Ovary (tissue), 3 donors: Measurements from ENCODE around the gene CCDC60.

Source experiments
- POLR2A ChIP-seq: fragments of 450-650 bp; IDR thresholded peaks from one replicate; pipeline ENCODE4 v1.6.1; 2017; ENCODE audit warnings: antibody characterized with exemption, mild to moderate bottlenecking, moderate library complexity
- TF ChIP-seq, protein P1 (sequence below), 3 donors: fragments of 450-650 bp in 2 of 3; fragments of 200-600 bp in 1 of 3; IDR thresholded peaks; one replicate each; pipeline versions ENCODE4 v1.5.1 to v1.8.0; 2016 to 2022; ENCODE audit warnings: antibody characterized with exemption in 3 of 3, mild to moderate bottlenecking in 1 of 3
- donor health status: DM: no; HTN: no; CAD: no.

DNA sequence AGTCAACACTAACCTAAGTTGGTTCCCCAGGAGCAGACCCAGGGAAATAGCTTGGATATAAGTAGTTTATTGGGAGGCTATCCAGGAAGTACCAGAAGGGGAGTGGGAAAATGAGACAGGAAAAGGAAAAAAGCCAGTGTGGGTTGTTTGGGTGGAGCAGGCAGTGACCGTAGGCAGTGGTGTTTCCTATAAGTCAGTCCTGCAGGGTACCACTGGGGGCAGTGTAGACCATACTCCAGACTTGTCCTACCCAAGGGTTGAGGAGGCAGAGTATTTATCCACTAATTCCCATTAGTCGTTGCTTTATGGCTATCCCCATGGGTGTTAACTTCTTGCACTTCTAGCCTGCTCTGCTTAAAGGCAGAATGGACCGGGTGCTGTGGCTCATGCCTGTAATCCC lies 6.4 kb upstream of the CCDC60 start:
- TF ChIP-seq POLR2A, result no peak
- TF ChIP-seq, protein P1, sequence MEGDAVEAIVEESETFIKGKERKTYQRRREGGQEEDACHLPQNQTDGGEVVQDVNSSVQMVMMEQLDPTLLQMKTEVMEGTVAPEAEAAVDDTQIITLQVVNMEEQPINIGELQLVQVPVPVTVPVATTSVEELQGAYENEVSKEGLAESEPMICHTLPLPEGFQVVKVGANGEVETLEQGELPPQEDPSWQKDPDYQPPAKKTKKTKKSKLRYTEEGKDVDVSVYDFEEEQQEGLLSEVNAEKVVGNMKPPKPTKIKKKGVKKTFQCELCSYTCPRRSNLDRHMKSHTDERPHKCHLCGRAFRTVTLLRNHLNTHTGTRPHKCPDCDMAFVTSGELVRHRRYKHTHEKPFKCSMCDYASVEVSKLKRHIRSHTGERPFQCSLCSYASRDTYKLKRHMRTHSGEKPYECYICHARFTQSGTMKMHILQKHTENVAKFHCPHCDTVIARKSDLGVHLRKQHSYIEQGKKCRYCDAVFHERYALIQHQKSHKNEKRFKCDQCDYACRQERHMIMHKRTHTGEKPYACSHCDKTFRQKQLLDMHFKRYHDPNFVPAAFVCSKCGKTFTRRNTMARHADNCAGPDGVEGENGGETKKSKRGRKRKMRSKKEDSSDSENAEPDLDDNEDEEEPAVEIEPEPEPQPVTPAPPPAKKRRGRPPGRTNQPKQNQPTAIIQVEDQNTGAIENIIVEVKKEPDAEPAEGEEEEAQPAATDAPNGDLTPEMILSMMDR (IDR thresholded peaks at IDR 0.05), result no peak
